HTERT RPE-1 (cell line): Measurements from ENCODE around the gene MAD1L1.

Source experiments
- in situ Hi-C: fragments of 300-500 bp; cut with MboI; formaldehyde crosslinking; loops from 4 replicates; pipeline ENCODE4 v1.14.3; 2020; ENCODE audit warnings: low sequenced_read_pairs

MAD1L1 gene

DNA sequence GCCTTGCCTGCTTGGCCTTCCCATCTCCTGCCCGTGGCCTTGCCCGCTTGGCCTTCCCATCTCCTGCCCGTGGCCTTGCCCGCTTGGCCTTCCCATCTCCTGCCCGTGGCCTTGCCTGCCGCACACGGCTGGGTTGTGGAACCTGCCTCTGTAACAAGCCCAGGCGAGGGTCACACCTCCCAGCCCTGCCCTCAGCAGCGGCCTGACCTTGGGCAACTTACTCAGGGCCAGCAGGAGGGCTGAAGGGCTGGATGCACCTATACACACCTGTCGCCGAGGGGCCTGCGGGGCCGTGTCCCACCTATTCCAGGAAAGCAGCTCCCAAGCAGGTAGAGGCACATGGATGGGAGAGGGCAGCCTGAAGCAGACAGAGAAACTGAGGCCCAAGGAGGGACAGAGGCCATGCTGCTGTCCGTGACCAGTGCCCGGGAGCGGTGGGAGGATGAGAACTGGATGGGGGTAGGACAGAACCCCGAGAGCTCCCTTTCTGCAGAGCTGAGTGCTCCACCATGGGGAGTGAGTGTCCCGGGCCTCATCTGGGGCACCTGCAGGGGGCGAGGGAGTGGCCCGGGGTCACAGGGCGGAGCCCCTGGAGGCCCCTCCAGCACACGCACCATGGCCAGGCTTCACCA is 285.0 kb downstream of the MAD1L1 start:
- in situ Hi-C loops: no loop called here

DNA sequence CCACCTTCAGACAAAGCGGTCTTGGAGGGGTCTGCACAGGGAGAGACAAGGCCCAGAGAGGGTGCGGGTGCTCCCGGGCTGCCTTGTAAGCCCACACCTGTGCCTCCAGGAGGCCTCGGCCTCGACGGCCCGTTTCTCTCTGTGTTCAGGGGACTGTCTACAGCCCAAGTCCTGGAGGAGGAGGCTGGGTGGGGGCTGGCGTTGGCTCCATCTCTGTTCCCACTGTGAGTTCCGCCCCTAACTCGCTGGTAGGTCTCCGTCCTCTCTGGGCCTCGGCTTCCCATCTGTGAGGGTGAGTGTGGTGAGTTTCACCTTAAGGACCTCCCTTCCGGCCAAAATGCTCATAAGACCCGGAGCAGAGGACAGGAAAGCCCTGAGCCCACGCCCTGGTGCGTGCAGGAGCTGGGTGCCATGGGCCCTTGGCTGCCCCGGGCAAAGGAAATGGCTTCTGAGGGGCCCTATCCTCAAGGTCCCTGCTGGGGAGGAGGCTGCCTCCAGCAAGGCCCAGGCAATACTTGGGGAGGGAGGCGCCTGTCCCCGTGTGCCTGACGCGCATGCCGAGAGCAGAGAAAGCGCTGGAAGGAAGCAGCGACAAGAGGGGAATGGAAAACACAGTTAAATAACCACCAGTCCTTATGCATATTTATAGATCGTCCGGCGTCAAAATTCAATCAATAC is 285.8 kb downstream of the MAD1L1 start:
- in situ Hi-C loops: no loop called here

DNA sequence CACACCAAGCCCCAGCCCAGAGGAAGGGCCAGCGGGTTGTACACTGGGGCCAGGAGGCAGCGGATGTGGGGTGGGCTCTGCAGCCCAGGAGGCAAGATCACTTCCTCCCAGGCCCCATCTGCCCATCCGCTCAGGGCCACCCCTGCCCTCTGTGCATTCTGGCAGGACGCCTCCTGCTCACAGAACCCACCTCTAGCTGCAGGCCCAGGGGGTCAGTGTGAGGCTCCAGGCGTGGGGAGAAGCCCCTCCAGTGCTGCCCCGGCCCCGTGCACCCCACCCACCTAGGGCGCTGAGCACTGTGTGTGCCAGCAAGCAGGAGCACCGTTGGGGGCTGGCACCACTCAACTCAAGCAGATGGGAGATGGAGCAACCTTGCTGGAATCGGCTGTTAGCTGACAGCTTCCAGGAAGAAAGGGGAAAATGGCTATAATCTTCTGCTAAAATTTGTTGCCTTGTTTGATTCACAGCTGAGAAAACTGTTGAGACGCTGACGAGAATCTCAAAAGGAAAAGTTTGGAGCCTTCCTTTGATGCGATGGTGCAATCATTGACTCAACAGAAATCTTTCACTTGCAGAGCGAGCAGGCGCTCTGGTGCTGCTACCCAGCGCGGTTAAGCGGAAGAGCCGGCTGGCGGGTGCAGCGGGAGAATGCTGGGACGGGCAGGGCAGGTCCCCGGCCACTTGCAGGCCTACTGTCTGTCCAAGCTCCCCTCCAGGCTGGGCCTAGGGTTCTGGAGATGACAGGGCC is 286.5 kb downstream of the MAD1L1 start:
- in situ Hi-C loops: no loop called here

DNA sequence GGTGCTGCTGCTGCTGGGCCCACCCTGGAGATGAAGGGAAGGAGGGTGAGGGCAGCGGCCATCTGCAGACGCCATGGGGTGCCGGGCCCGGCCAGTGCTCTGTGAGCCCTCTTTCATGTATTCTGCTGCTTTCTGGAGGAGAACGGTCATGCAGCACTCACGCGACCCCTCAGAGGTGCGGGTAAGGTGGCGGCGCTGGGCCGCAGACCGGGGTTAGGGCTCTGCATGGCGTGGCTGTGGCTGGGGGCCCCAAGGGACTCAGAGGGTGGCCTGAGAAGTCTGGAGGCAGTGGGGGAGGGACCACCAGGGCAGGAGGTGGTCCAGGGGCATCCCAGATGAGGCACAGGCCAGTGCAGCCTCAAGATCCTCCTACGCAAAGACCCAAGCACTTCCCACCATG is 287.2 kb downstream of the MAD1L1 start:
- in situ Hi-C loops: no loop called here

DNA sequence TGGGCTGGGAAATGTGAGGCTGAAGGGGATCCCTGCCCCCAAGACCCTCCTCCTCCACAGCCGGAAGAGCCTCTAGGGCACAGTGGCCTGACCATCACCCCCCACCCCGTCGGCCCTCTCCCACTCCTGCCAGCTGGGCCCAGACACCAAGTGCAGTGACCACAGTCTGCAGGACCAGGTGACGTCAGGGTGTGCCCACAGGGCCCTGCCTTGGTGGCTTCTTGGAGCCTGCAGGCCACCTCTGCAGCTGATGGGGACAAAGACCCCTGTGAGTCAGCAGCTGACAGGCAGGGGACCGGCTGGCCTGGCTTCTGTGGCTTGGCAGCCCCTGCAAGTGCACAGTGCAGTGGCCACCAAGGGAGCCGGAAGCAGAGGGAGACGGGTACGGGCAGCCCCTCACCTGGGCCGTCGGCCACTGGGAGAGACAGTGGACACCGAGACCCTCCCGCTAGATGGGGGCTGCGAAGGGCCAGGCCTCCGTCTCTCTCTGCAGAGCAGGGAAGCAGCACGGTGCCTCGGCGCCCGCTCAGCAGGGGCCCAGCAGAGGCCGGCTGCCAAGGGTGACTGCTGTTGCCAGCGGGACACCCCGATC is 288.0 kb downstream of the MAD1L1 start:
- in situ Hi-C loops: no loop called here

DNA sequence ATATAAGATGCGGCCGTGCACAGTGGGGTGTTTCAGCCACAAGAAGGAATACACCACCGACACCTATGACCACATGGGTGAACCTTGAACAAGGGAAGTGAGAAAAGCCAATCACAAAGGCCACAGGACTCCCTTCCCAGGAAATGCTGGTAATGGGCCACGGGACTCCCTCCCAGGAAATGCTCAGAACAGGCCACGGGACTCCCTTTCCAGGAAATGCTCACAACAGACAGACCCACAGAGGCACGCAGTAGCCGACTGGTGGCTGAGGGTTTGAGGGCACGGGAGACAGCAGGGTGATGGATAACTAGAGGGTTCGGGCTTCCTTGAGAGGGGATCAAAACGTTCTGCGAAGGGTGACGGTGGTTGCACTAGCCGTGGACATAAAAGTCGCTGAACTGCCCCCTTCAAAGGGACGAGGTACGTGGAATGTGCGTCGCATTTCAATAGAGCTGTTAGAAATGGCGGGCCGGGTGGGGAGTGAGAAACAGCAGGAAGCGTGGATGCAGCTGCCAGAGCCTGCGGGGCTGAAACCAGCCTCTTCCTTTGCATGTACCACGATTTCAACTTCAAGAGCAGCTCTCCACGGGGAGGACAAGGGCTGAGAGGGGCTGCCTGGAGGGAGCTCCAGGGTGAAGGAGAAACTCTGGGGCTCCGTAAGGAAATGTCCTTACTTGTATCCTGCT is 288.7 kb downstream of the MAD1L1 start:
- in situ Hi-C loops: no loop called here

DNA sequence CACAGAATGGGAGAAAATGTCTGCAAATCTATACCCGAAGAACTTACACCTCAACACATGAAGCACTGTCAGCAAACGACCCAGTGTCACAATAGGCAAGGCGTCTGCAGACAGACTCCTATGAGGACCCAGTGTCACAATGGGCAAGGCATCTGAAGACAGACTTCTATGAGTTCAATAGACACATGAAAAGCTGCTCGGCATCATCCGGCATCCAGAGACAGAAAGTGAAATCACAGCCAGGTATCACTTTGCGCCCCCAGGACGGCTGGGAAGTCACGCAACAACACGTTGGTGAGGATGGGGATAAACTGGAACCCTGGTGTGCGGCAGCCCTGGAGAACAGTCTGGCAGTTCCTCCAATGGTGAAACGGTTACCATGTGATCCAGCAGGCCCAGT is 289.4 kb downstream of the MAD1L1 start:
- in situ Hi-C loops: no loop called here

DNA sequence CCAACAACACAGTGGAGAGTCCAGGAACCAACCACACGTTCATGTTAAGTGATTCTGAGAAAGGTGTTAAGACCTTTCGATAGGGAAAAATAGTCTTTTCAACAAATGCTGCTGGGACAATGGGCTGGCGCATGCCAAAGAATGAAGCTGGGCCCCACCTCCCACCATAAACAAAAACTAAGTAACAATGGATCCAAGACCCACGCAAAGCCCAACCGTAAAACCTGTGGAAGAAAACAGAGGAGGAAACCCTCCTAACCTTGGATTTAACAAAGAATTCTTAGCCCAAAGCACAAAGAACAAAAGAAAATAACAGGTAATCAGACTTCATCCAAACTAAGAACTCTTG is 289.8 kb downstream of the MAD1L1 start:
- in situ Hi-C loops: no loop called here

DNA sequence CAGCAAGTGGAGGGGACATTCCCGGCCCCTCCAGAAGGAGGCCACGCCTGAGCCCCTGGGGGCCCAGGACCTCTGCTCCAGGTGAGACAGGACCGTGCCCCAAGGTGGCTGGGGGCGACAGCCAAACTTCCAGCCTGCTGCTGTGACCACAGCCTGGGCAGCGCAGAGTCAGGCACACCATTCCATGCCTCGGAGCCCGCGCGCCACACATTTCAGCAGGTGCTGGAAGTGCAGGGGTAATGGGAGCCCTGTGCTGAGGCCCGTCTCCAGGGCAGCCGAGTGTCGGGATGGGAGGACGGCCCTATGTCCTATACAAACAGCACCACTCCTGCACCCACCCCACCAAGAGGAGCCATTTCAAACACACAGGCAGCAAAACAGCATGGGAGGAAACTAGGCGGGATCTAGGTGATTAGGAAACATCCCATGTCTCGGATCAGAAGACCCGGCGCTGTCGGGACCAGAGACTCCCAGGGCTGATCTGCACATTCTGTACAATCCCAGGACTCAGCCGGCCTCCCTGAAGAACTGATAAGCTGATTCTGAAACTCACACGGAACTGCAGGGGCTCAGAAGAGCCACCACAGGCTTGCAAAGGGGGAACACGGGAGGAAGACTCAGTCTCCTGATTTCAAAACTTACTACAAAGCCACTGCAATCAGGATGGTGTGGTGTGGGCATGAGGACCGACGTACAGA is 290.4 kb downstream of the MAD1L1 start:
- in situ Hi-C loops: no loop called here

DNA sequence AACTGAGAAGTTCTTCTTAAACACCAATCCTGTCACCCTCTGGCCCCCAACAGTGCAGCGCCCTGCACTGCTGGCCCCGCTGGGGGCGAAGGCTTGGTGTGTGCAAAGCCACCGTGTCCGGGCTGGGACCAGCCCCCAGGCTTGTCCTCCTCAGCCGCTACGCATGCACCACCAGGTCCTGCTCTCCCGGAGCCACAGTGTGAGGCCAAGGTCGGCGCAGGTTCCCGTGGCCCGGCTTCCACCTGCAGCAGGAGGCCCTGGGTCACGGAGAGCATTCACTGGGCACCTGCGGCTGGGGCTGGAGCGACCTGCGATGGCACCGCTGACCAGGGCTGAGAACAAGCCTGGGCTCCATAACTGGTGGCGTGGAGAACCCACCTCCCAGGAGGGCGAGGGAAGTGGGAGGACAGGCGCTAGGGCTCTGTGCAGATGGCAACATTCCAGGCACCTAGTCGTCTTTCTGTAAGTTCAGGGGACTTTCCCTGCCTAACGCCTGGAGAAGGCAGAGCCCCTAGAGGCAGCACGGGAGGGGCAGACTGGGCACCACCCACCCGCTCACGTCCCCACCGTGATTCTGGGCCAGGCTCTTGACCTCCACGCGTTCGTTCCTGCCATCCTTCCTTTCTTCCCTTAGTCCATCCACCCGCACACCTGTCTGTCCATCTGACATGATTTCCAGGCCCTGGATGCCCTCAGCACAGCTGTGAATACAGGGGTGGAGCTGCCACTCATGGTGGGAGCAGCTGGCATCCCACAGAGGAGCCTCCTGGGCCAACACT is 291.1 kb downstream of the MAD1L1 start:
- in situ Hi-C loops: no loop called here

DNA sequence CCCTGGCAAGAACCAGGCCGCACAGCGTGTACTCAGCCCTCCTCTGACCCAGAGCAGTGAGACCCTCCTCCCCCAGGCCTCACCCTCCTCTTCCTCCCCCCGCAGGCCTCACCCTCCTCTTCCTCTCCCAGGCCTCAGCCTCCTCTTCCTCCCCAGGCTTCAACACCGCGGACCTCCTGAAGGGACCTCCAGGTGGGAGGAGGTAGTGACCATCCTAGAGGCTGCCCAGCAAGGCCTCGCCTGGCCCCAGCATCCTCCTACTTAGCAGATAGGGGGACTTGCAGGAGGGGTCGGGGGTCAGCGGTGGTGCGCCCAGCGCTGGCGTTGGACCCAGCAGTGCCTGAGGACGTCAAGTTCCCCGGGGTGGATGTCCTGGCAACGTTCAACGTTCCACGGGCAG is 291.9 kb downstream of the MAD1L1 start:
- in situ Hi-C loops: no loop called here

DNA sequence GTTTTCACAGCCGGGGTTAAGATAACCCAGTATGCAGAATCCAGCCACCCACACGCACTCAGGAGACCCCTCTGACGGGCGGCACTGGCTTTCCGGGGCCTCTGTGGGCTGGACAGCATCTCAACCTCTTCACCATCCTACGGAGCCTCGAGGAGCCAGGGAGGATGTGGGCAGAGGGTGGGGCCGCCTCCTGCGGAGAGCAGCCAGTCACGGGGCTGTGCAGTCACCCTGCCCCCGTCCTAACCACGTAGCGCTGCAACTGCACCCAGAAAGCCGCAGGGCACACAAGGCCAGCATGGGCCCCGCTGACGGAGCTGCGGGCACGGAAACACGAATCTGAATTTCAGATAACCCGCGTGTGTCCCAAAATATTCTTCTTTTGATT is 292.4 kb downstream of the MAD1L1 start:
- in situ Hi-C loops: no loop called here

DNA sequence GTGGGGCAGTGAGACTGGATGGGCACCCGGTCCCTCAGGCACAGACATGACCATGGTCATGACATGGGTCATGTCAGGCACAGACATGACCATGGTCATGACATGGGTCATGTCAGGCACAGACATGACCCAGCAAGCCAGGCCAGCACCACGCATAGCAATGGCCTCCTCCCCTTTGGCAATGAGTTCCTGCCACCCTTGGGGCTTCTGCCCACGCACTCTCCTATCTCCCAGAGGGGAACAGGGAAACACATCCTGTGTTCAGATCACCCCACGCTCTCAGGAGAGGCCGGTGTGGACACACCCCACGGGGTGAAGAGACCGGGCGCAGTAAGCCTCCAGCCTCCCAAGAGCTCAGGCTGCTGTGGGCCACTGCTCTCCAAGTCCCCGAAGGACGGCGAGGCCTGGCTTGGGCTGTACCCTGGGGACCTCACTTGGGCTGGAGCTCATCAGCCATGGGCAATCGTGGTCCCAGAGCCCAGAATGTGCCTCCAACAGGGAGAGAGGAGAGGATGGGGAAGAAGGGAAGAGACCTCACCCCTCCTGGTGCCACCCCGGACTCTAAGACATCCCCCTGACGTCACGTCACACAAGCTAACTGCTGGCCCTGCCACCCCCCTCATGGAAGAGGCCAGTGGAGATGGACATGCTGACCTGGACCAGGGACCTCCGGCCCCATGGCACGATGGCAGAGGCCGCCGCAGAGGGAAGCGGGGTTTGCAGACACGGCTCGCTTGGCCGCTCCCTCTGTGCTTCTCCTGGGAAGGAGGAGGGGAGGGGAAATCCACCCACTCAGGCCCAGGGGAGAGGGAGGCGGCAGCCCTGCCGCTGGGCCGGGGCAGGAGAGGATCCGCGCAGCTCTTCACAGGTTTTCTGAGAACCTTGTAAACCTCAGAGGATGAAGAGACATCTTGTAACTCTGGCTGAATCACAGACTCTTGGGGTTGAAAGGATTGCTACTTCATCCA is 293.0 kb downstream of the MAD1L1 start:
- in situ Hi-C loops: no loop called here

DNA sequence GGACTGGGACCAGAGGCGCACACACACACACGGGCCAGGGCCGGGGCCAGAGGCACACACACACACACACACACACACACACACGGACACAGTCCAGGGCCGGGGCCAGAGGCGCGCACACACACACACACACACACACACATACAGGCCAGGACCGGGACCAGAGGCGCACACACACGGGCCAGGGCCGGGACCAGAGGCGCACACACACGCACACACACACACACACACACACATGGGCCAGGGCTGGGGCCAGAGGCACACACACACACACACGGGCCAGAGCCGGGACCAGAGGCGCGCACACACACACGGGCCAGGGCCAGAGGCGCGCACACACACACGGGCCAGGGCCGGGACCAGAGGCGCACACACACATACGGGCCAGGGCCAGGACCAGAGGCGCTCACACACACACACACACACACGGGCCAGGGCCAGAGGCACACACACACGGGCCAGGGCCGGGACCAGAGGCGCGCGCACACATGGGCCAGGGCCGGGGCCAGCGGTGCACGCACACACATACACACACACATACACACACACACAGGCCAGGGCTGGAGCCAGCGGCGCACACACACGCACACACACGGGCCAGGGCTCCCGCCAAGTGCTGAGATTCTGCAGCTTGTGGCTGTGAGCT is 293.8 kb downstream of the MAD1L1 start:
- in situ Hi-C loops: no loop called here

DNA sequence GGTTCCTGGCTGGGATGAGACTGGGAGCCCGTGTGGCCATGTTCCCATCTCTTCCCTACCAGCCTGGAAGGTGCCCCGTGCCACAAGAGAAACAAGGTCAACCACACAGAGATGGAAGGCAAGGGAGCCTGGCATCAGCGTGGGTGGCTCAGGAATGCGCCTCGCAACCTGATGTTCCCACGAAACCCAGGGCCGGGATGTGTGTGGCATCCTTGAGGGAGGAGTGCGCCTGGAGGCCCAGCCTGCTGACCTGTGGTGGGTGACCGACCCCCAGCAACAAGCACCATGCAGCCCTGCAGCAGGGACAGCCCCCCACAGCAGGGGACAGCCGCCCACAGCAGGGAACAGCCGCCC is 295.5 kb downstream of the MAD1L1 start:
- in situ Hi-C loops: no loop called here

DNA sequence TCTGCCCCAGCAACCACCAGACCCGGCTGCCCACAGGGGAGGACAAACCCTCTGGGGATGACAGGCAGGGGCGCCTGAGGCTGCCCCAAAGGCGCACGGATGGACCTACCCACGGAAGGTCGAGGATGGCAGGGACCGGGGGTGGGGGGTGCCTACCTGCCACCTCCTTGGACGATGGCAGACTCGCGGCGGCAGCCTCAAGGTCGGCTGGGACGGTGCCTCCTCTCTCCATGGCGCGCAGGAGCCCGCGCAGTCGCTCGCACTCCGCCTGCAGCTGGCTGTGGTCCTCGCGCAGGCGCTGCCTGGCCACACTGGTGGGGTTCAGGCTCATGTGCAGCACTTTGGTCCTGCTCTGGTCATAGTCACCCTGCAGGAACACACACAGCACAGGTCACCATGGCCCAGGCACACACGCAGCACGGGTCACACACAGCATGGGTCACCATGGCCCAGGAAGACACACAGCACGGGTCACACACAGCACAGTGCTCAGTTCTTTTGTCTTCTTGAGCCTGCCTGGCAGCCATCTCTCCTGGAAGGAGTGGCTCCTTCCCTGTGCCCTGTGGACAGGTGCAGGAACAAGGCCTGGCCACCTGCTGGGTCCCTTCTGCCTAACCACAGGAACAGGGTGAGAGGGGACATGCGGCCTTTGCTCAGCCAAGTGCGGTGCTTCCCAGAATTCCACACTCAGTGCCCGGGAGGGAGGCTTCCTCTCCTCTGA is 296.1 kb downstream of the MAD1L1 start:
- in situ Hi-C loops: no loop called here

DNA sequence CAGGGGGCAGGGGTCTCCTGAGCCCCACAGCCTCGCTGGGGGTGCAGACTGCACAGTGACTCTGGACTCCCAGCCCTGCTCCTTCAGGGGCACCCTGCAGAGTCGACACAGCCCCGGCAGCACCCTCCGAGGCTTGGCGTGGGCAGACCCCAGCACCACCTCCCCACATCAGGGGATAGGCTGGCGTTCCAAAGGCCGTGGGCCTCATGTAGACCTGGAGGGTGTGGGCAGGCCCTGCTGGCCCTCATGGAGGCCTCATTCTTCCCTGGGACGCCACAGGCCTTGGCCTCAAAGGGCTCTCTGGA is 296.8 kb downstream of the MAD1L1 start:
- in situ Hi-C loops: no loop called here
